Brain pericyte (primary cell): ENCODE results near the gene ICAM4.
"Not testable (repeated sequence)": the region's sequence is repeated elsewhere in the genome, so short reads cannot be mapped to it uniquely, and the experiment has no call there.

ENCODE experiments used
- DNase-seq: peaks from one replicate; pipeline ENCODE4 v3.0.0-alpha.2; 2012; ENCODE audit warnings: low read depth, low spot score

Gene ICAM4

GRCh38 chr19:10286803-10287737, at the start of gene ICAM4:
Gene ICAM4 (plus strand): TSS chr19:10286955. CDS start chr19:10287013, 58 bp downstream.
- no peak for DNase-seq

- DNase-seq: no peak
Measured at GRCh38 chr19:10237702-10238101, 49.1 kb upstream of the ICAM4 start.

GRCh38 chr19:10238172-10238783, 48.5 kb upstream of the ICAM4 start:
- peak; percentile 84 for DNase-seq

- DNase-seq: not testable (repeated sequence)
Measured at GRCh38 chr19:10241826-10242449, 44.8 kb upstream of the ICAM4 start.

GRCh38 chr19:10243606-10244005, 43.1 kb upstream of the ICAM4 start:
- DNase-seq: no peak

- no peak for DNase-seq
Measured at GRCh38 chr19:10245189-10245939, 41.4 kb upstream of the ICAM4 start.

GRCh38 chr19:10246511-10246910, 40.2 kb upstream of the ICAM4 start:
- DNase-seq: no peak

- DNase-seq: peak; percentile 97
Measured at GRCh38 chr19:10251792-10252694, 34.7 kb upstream of the ICAM4 start, which contains the start of gene MRPL4. Gene MRPL4 (plus strand): TSS chr19:10252214. CDS start chr19:10252254, 40 bp downstream.

- DNase-seq: no peak
Measured at GRCh38 chr19:10252707-10253106, 34.0 kb upstream of the ICAM4 start.

- no peak for DNase-seq
Measured at GRCh38 chr19:10254244-10254643, 32.5 kb upstream of the ICAM4 start.

- DNase-seq: no peak
Measured at GRCh38 chr19:10255358-10255757, 31.4 kb upstream of the ICAM4 start.

- no peak for DNase-seq
Measured at GRCh38 chr19:10256551-10256950, 30.2 kb upstream of the ICAM4 start.

- DNase-seq: no peak
Measured at GRCh38 chr19:10256970-10257615, 29.7 kb upstream of the ICAM4 start.

- no peak for DNase-seq
Measured at GRCh38 chr19:10258080-10258710, 28.6 kb upstream of the ICAM4 start.

GRCh38 chr19:10259162-10259905, 27.4 kb upstream of the ICAM4 start:
- DNase-seq: no peak

GRCh38 chr19:10260141-10260584, 26.6 kb upstream of the ICAM4 start:
- no peak for DNase-seq

- DNase-seq: no peak
Measured at GRCh38 chr19:10262771-10263170, 24.0 kb upstream of the ICAM4 start.

- DNase-seq: no peak
Measured at GRCh38 chr19:10266706-10267105, 20.0 kb upstream of the ICAM4 start.

GRCh38 chr19:10268071-10268470, 18.7 kb upstream of the ICAM4 start:
- no peak for DNase-seq
